Breast epithelium (tissue), 4 donors: ENCODE measurements around the gene COL8A2. TPM values are rescaled to one million over a fixed set of nuclear protein-coding genes. Genes with fewer than 3 reads are reported as not detected.

Source experiments
- DNase-seq, 2 donors: peaks; one replicate each; pipeline ENCODE4 v3.0.0-alpha.2; 2019; ENCODE audit warnings: low spot score in 2 of 2
- H3K27ac ChIP-seq, 2 donors: fragments of 200-600 bp; sonication (generic) in 1 of 2; one replicate each; pipeline ENCODE4 v1.5.1; 2016 to 2019; ENCODE audit warnings: mild to moderate bottlenecking in 1 of 2
- H3K27me3 ChIP-seq, 2 donors: fragments of 200-600 bp; sonication (generic) in 1 of 2; one replicate each; pipeline versions ENCODE4 v1.5.1 to v1.6.0; 2017 to 2019; ENCODE audit warnings: control low read depth in 1 of 2, mild to moderate bottlenecking in 1 of 2
- H3K36me3 ChIP-seq: fragments of 200-600 bp; one replicate; pipeline ENCODE4 v1.5.1; 2019
- H3K4me1 ChIP-seq, 2 donors: fragments of 200-600 bp; sonication (generic); one replicate each; pipeline ENCODE4 v1.5.1; 2016 to 2019; ENCODE audit warnings: control low read depth in 1 of 2
- H3K4me3 ChIP-seq, 3 donors: fragments of 200-600 bp; sonication (generic); 1 replicate in 2 of 3; 2 replicates in 1 of 3; pipeline ENCODE4 v1.5.1; 2016 to 2019; ENCODE audit warnings: mild to moderate bottlenecking in 3 of 3, moderate library complexity in 2 of 3
- H3K9me3 ChIP-seq, 2 donors: fragments of 200-600 bp; sonication (generic) in 1 of 2; one replicate each; pipeline ENCODE4 v1.5.1; 2016 to 2019; ENCODE audit warnings: control low read depth in 1 of 2
- CTCF ChIP-seq, 3 donors: fragments of 450-650 bp; IDR thresholded peaks; one replicate each; pipeline ENCODE4 v1.5.1; 2016 to 2017; ENCODE audit warnings: antibody characterized with exemption in 3 of 3, mild to moderate bottlenecking in 3 of 3, moderate library complexity in 3 of 3
- POLR2A ChIP-seq: fragments of 450-650 bp; IDR thresholded peaks from one replicate; pipeline ENCODE4 v1.6.1; 2016; ENCODE audit warnings: antibody characterized with exemption, mild to moderate bottlenecking, moderate library complexity
- POLR2AphosphoS5 ChIP-seq, 3 donors: sonication (generic); formaldehyde crosslinking; IDR thresholded peaks; one replicate each; pipeline ENCODE4 v1.6.1; 2017; ENCODE audit warnings: antibody characterized with exemption in 3 of 3
- intact Hi-C: fragments of 100-400 bp; cut with DNase I; formaldehyde crosslinking; loops from one replicate; pipeline ENCODE4 v1.15.1; 2023; ENCODE audit warnings: low total_unique reads
- total RNA-seq, 3 donors: library from RNA; depleted of rRNA; stranded (reverse); fragments of >200 nt; gene quantifications; one replicate each; pipeline ENCODE4 v1.1.0, GENCODE V29; 2016

COL8A2 gene
- total RNA-seq, 3 donors from 2014 or later = 3.4 to 20.6 (median 11.1) TPM

GRCh38 chr1:36098650-36099365, 26.2 kb downstream of the COL8A2 start:
- no peaks in the 10 kb centered on the region for H3K36me3 ChIP-seq
- DNase-seq = no peak
- H3K9me3 ChIP-seq = no peaks in the 10 kb centered on the region
- H3K4me3 ChIP-seq = no peak overlapping the region
- intact Hi-C loops = loop anchor here (5.0 kb wide), 2 partner anchors 188 to 1843 kb away; no protein-coding TSS in a partner anchor
- H3K4me1 ChIP-seq = peaks cover 0 to 9% of the 10 kb centered on the region in 2 donors
- H3K27ac ChIP-seq = no peak overlapping the region
- no peak for TF ChIP-seq POLR2A
- TF ChIP-seq POLR2AphosphoS5 (IDR thresholded peaks at IDR 0.05) = no peak
- TF ChIP-seq CTCF (IDR thresholded peaks at IDR 0.05) = no peak
- H3K27me3 ChIP-seq = no peaks in the 10 kb centered on the region

- Histone ChIP-seq H3K36me3 (no peaks in the 10 kb centered on the region), H3K27ac (no peak overlapping the region), H3K9me3 (no peaks in the 10 kb centered on the region), H3K4me1 (peaks cover 0 to 17% of the 10 kb centered on the region in 2 donors), H3K27me3 (no peaks in the 10 kb centered on the region), H3K4me3 (no peak overlapping the region)
- TF ChIP-seq POLR2AphosphoS5 (IDR thresholded peaks at IDR 0.05) (no peak), CTCF (IDR thresholded peaks at IDR 0.05) (no peak), POLR2A (no peak)
- DNase-seq = no peak
- intact Hi-C loops = loop anchor here (5.0 kb wide), 2 partner anchors 189 to 1844 kb away; no protein-coding TSS in a partner anchor
Observed at GRCh38 chr1:36097693-36098585, 27.1 kb downstream of the COL8A2 start.

GRCh38 chr1:36096500-36097432, 28.3 kb downstream of the COL8A2 start:
- Histone ChIP-seq H3K36me3 (no peaks in the 10 kb centered on the region), H3K4me3 (no peak overlapping the region), H3K27me3 (no peaks in the 10 kb centered on the region), H3K4me1 (peaks cover 0 to 18% of the 10 kb centered on the region in 2 donors), H3K27ac (peak overlapping the region; percentile 25 to 35), H3K9me3 (no peaks in the 10 kb centered on the region)
- intact Hi-C loops = loop anchor here (5.0 kb wide), 2 partner anchors 191 to 1846 kb away; no protein-coding TSS in a partner anchor
- TF ChIP-seq POLR2A (no peak), CTCF (IDR thresholded peaks at IDR 0.05) (no peak), POLR2AphosphoS5 (IDR thresholded peaks at IDR 0.05) (no peak)
- no peak for DNase-seq

GRCh38 chr1:36095760-36096405, 29.1 kb downstream of the COL8A2 start:
- Histone ChIP-seq H3K9me3 (no peaks in the 10 kb centered on the region), H3K4me3 (no peak overlapping the region), H3K27me3 (no peaks in the 10 kb centered on the region), H3K36me3 (no peaks in the 10 kb centered on the region), H3K27ac (peak overlapping the region; percentile 35 to 79), H3K4me1 (peaks cover 0 to 18% of the 10 kb centered on the region in 2 donors)
- no peak for TF ChIP-seq POLR2A
- TF ChIP-seq CTCF (IDR thresholded peaks at IDR 0.05) = no peak
- TF ChIP-seq POLR2AphosphoS5 (IDR thresholded peaks at IDR 0.05) = no peak
- no peak for DNase-seq
- intact Hi-C loops = loop anchor here (5.0 kb wide), 2 partner anchors 191 to 1846 kb away; no protein-coding TSS in a partner anchor
